NCI-H146 treated with DMSO at 0.1 percent for 48 hours (cell line): ENCODE data around the gene SMARCC2.

Source experiments
- DNase-seq: peaks from one replicate; lab custom pipeline; 2025; ENCODE audit not compliant: unreplicated experiment; lab: John Stamatoyannopoulos, UW

SMARCC2 gene

DNA sequence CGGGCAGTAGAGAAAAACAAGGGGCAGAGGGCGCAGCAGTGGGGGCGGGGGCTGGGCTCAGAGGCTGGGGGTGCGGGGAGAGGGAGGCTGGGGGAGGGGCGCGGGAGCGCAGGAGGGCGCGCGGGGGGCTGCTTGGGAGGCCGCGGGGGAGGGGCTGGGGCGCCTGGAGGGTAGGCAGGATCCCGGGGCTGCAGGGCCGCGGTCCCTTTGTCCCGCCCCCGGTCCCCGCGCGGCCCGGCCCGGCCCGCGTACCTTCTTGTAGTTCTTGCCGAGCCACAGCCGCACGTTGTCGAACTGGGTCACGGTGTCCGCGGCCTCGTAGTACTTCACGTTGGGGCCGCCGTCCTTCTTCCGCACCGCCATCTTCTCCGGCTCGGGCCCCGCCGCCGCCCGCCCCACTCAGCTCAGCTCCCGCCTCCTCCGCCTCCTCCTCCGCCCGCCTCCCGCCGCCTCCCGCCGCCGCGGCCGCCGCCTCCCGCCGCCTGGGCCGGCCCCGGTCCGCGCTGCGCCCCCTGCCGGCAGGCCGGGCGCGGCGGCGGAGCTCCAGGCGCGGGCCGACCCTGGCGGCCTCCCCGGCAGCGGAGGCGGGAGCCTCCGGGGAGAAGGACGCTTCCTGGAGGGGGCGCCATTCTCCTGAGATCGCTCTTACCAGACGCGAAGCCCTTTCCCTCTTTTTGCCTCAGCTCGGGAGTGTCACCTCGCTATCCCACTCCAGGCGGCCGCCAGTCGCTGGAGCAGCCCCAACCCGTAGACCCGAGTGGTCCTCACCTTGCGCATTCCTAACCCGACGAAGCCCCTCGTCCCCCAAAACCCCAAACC, at the start of gene SMARCC2:
TSS of gene SMARCC2 (minus strand) at position 385 of the 819 bp plus-strand sequence. CDS start at position 363, 22 bp downstream.
- peak; percentile 70 for DNase-seq

GRCh38 chr12:56237552-56237951, 48.3 kb upstream of the SMARCC2 start:
- no peak for DNase-seq

DNA sequence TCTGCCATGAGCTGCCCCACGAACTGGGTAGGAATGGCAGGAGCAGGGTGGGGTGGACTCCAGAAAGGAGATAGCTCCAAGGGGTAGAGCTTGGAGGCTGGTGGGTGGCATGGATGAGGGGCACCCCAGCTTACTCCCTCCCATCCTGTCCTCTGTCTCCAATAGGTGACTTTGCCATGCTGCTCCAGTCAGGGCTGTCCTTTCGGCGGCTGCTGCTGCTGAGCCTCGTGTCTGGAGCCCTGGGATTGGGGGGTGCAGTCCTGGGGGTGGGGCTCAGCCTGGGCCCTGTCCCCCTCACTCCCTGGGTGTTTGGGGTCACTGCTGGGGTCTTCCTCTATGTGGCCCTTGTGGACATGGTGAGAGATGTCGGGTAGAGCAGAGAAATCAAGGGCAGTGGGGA, 47.7 kb upstream of the SMARCC2 start:
- no peak for DNase-seq

GRCh38 chr12:56236091-56236490, 46.8 kb upstream of the SMARCC2 start:
- DNase-seq = no peak

DNA sequence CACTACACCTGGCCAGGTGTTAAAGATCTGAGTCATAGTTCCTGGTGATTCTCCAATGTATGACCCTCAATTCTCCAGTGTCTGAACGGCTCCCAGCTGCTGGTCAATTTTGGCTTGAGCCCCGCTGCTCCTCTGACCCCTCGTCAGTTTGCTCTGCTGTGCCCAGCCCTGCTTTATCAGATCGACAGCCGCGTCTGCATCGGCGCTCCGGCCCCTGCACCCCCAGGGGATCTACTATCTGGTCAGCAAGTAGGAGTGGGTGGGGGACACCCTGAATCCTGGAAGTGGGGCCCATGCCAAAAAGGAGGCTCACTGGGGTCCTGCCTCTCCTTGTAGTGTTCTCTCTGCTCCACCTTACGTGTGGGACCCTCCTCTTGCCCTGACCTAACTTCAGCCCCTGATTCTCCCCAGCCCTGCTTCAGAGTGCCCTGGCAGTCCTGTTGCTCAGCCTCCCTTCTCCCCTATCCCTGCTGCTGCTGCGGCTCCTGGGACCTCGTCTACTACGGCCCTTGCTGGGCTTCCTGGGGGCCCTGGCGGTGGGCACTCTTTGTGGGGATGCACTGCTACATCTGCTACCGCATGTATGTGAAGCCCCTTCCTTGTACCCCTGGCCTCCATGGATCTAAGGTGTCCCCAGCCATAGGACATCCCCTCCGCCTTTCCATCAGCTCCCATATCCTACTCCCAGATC, 45.6 kb upstream of the SMARCC2 start:
- DNase-seq = no peak

DNA sequence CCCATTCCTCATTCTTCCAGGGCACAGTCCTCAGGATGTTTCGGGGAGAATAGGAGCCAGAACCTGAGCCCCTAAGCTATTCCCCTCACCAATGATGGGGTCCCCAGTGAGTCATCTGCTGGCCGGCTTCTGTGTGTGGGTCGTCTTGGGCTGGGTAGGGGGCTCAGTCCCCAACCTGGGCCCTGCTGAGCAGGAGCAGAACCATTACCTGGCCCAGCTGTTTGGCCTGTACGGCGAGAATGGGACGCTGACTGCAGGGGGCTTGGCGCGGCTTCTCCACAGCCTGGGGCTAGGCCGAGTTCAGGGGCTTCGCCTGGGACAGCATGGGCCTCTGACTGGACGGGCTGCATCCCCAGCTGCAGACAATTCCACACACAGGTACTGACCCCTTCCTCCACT, 41.9 kb upstream of the SMARCC2 start:
- no peak for DNase-seq

DNA sequence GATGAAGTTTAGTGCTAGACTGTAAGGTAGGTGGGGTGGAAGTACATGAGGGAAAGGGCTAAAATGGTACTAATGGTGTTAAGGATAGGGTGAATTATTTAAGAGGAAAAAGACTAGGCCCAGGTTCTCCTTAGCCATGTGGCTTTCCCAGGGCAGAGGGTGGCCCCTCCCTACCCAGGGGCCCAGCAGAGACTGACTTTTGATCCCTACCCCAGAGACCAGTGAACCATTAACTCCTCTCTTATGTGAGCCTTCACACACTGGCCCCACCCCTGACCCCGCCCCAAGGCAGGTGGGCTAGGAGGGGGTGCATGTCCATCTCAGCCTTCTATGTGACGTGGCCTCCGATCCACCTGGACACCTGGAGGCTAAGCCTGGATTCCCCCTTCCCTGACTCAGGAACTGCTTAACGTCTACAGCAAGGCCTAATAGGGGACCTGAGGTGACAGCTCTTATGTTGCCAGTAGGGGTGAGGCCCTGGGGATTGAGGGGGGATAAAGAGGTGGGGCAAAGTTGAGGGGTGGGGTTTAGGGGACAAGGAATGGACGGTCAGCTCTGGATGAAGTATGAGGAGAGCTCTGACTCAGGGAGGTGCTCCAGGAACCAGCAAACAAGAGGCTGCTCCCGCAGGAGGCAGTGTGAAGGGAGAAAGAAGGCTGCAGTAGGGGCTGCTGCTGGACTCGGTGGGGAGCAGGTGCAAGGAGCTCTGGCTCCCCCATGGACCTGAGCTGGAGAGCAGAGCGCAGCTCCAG, 41.3 kb upstream of the SMARCC2 start:
- DNase-seq = no peak

DNA sequence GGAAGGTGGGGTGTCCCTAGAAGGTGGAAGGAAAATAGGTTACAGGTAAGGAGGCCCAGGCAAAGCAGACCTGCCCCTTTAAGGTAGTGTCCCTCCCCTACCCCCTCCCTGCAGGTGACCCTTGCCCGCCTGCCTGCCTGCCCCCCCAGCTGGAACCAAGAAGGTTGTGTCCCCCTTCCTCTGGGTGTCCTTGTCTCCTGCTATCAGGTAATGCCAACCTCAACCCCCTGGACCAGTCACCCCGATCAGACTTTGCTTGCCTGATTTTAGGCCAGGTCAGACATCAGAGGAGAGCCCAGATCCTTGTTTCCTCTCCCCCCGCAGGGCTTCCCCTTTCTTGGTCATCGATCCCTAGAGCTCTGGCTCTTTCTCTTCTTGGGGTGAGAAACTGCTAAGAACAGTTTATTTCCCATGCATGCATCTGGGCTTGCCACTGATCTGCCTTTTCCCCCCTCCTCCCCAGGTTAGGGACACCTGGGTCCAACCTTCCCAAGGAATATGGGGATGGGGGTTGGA, 40.7 kb upstream of the SMARCC2 start, which contains the start of gene SLC39A5:
TSS of gene SLC39A5 (plus strand) at position 136 of the 516 bp plus-strand sequence. CDS start 1,224 bp downstream, outside the sequence.
- no peak for DNase-seq

- no peak for DNase-seq
These were observed 39.8 kb upstream of the SMARCC2 start for GRCh38 chr12:56229082-56229481.

- no peak for DNase-seq
These were observed 35.7 kb upstream of the SMARCC2 start for GRCh38 chr12:56224954-56225353.

- DNase-seq = peak; percentile 98
These were observed 34.9 kb upstream of the SMARCC2 start, which contains the start of gene NABP2 for GRCh38 chr12:56224102-56224701. Gene NABP2, plus strand, starts transcription at chr12:56224342. Its CDS starts 515 bp downstream, at chr12:56224857.

- DNase-seq = no peak
These were observed 34.4 kb upstream of the SMARCC2 start for GRCh38 chr12:56223571-56224101.

- DNase-seq = no peak
These were observed 33.2 kb upstream of the SMARCC2 start for GRCh38 chr12:56222531-56222895.

DNA sequence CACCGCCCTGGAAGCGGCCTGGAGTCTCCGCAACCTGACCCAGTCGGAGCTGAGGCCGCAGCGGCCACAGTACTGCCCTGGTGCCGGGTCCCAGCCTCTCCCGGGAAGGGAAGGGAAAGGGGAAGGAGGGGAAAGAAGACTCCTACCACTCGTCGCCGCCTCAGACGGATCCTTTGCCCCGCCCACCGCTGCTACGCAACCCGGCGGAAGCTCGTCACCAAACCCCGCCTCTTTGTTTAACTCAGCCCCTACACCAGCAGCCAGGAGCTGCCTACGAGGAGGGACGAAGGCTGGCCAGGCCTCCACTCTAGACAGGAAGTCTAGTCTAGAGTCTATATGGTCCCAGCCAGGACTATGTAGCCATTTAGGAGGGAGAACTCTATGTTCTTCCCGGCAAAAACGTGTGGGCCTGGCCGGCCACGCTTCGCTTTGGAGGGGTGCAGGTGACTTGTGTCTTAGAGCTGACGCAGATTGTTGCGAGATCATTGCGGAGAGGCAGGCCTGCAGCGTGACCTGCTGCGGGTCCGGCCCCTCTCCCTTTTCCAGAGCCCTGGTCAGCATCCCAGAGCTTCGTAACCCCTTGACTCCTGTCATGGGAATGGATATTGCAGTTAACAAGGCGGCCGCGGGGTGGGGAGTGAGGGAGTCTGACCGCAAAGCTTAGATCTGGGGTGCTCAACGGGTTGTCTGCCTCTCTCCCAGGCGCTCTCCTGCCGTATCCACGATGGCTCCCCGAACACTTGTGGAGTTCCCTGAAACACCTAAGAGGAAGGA, 32.7 kb upstream of the SMARCC2 start, which contains the start of gene RNF41:
TSS of gene RNF41 (minus strand) at position 166 of the 774 bp plus-strand sequence. CDS start 7,875 bp downstream, outside the sequence.
- DNase-seq = peak; percentile 98

DNA sequence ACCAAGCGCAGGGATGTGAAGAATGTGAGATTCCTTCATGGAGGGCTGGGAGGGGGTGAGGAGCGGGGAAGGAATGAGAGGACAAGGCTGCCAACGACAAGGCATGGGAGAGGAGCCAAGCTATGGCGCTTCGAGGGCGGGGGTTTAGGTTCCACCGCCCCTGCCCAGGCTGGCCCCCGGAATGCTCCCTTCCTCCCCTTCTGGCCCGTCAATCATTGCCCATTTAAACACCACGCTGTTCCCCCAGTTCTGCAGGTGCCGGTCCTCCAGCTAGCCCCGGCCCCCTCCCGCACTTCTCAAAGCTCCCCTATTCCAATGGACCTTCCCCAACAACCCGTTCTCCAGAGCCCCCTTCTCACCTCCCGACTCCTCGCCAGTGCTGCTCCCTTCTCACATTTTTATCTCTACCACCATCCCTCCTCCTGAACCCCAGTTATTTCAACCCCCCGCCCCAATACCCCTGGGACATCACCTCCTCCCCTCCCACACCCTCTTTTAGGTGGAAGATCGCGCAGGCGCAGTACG, 32.0 kb upstream of the SMARCC2 start:
- DNase-seq = no peak

- DNase-seq = no peak
These were observed 31.4 kb upstream of the SMARCC2 start for GRCh38 chr12:56220611-56221231.

- DNase-seq = no peak
These were observed 30.6 kb upstream of the SMARCC2 start for GRCh38 chr12:56219840-56220239.

GRCh38 chr12:56216461-56216860, 27.2 kb upstream of the SMARCC2 start:
- no peak for DNase-seq

DNA sequence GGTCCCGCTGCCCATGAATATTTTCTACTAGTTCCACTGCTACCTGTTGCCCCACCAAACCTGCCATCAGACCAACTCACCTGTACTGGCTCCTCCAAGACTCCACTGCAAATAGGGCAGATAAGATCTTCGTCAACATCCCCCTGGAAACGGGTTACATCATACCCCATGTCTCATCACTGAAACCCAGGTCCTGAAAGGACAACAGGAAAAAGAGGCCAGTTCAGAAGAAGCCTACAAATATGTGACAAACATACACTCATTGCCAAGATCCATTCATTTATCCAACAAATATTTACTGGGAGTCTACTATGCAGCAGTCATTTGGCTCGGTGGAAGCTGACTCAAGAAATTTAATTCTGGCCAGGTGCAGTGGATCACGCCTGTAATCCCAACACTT, 24.6 kb upstream of the SMARCC2 start:
- DNase-seq = no peak
